ENCODE measurements around the gene MYO6. TPM values are rescaled to one million over a fixed set of nuclear protein-coding genes. Genes with fewer than 3 reads are reported as not detected.

Gene MYO6
- total RNA-seq, 1 experiment from 2014 or later, result 4.1 TPM

DNA sequence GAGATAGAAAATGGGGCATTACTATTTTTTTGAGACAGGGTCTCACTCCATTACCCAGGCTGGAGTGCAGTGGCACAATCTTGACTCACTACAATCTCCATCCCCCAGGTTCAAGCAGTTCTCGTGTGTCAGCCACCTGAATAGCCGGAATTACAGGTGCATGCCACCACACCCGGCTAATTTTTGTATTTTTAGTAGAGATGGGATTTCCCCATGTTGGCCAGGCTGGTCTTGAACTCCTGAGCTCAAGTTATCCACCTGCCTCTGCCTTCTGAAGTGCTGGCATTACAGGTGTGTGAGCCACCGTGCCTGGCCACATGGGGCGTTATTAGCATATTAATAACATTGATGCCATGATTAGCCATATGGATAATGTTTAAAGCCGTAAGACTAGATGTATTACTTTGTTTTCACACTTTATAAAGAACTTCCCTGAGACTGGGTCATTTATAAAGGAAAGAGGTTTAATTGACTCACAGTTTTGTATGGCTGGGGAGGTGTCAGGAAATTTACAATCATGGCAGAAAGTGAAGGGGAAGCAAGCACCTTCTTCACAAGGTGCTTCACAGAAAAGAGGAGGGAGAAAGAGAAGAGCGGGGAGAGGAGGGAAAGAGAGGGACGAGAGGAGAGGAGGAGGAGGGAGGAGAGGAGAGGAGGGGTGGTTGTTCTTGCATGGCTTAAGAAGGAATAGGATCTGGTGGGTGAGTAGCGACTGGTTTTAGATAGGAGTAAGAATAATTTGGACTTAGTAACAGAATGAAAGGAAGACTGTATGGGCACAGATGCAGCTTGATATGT, 51.9 kb downstream of the MYO6 start:
- Histone ChIP-seq H3K4me3 (no peak overlapping the region), H3K36me3 (no peaks in the 10 kb centered on the region), H3K9me3 (no peaks in the 10 kb centered on the region; the same call in 1 of the 2 replicates), H3K27me3 (no peaks in the 10 kb centered on the region)
- no peak for DNase-seq

DNA sequence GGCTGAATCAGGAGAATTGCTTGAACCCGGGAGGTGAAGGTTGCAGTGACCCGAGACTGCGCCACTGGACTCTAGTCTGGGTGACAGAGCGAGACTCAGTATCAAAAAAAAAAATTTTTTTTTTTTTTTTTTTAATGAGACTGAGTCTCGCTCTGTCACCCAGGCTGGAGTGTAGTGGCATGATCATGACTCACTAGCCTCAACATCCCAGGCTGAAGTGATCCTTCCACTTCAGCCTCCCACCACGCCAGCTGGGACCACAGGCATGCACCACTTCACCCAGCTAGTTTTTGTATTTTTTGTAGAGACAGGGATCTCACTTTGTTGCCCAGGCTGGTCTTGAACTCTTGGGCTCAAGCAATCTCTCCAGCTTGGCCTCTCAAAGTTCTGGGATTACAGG, 53.3 kb downstream of the MYO6 start:
- Histone ChIP-seq H3K27me3 (no peaks in the 10 kb centered on the region), H3K36me3 (no peaks in the 10 kb centered on the region), H3K9me3 (no peaks in the 10 kb centered on the region; the same call in 1 of the 2 replicates), H3K4me3 (no peak overlapping the region)
- DNase-seq, result no peak

DNA sequence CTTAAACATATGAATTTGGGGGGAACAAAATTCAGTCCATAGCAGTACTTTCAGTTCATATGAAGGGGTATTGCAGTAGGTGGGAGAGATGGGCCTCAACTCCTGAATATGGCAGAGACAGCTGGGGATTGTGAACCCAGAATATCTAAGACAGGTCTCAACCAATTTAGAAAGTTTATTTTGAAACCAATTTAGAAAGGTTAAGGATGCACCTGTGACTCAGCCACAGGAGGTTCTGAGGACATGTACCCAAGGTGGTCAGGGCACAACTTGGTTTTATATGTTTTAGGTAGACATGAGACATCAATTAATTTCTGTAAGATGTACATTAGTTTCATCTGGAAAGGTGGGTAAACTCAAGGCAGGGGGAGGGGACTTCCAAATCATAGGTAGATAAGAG, 59.5 kb downstream of the MYO6 start:
- H3K4me3 ChIP-seq, result no peak overlapping the region
- H3K27me3 ChIP-seq, result no peaks in the 10 kb centered on the region
- no peak for DNase-seq
- H3K9me3 ChIP-seq, result no peaks in the 10 kb centered on the region
- no peaks in the 10 kb centered on the region for H3K36me3 ChIP-seq

DNA sequence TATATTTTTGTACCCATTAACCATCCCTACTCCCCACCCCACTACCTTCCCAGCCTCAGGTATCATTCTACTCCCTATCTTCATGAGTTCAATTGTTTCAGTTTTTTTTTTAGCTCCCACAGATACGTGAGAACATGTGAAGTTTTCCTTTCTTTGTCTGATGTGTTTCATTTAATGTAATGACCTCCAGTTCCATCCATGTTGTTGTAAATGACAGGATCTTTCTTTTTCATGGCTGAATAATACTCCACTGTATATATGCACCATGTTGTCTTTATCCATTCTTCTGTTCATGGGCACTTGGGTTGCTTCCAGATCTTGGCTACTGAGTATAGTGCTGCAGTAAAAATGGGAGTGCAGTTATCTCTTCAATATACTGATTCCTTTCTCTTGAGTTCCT, 63.5 kb downstream of the MYO6 start:
- DNase-seq, result no peak
- no peaks in the 10 kb centered on the region for H3K36me3 ChIP-seq

DNA sequence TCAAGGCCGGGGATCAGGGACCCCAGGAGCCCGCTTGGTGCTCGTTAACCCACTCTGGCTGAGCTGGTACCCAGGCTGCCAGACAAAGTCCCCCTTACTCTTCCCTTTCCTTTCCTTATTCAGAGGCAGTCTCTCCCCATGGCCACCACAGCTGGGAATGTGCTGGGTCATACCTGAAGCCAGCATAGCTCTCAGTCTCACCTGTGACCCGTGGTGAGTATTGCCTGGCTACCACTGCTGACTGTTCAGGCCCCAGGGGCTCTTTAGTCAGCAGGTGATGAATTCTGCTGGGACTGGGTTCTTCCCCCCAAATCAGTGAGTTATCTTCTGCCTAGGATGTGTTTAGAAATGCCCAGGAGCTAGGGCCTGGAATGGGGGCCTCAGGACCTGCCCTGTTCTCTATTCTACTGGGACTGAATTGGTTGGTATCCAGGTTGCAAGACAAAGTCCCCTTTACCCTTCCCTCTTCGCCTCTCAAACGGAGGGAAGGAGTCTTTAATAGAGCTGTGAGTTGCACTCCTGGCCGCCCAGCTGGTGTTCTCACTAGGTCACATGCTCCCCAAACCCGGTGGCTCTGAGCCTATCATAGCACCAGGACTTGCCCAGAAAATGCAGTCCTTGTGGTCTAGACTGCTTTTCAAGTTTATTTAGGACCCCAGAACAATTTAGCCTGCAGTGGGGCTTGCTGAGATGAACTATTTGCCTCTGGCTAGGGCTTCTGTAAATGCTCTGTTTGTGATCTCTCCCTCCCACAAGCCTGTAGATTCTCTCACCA, 64.6 kb downstream of the MYO6 start:
- DNase-seq, result no peak
- H3K36me3 ChIP-seq, result no peaks in the 10 kb centered on the region
- no peak overlapping the region for H3K4me3 ChIP-seq
- H3K27me3 ChIP-seq, result no peaks in the 10 kb centered on the region
- H3K9me3 ChIP-seq, result no peaks in the 10 kb centered on the region

More for the DNA sequence above, 63.5 kb downstream of the MYO6 start:
- Histone ChIP-seq H3K4me3 (no peak overlapping the region), H3K27me3 (no peaks in the 10 kb centered on the region), H3K9me3 (no peaks in the 10 kb centered on the region)

DNA sequence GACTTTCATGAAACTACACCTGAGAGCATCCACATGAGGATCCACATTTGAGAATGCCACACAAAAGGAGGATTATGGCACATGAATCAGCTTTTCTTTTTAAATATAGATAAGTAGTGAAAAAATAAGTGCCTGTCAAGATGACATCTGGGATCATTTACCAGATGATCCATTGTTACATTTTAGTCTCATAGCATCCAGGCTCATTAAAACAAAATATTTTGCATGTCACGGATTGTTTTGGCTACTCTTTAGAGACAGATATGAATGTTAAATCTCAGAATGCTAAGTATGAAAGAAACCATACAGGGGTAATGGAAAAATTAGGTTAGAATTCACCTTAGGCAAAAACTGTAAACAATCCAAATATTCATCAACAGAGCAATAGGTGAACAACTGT, 66.7 kb downstream of the MYO6 start:
- Histone ChIP-seq H3K9me3 (no peaks in the 10 kb centered on the region), H3K4me3 (no peak overlapping the region), H3K27me3 (no peaks in the 10 kb centered on the region), H3K36me3 (no peaks in the 10 kb centered on the region)
- no peak for DNase-seq

DNA sequence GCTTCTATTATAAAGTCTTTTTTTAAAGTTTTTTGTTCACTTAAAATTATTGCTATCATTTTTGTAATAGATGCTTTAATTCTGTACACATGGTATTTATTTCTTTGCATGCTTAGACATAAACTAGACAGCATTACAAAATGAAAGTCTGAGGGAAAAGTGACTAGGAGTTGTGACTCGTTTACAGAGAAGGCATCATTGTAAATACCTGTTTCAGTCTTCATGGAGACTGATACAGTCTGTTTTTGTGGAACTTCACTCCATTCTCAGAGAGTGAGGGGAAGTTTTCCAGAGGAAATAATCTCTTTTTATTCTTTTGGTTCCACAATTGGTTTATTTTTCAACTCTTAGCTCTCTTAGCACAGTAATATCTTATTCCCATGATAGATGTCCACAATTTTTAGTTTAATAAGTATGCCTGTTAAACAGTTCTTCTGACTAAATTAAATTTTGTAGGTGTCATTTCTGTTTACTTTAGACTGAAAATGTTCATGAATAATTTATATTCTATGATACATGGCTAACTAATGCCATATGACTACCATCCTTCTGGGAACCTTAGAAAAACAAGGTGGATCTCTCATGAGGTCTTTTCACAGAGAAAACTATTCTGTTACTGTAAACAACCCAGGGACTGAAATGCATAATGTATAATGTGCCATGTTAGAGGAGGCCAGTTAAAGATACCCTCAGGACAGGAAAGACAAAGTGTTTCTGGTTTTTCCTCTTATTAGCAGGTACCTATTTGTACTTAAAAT, 69.2 kb downstream of the MYO6 start:
- Histone ChIP-seq H3K27me3 (no peaks in the 10 kb centered on the region), H3K4me3 (no peak overlapping the region), H3K36me3 (no peaks in the 10 kb centered on the region), H3K9me3 (no peaks in the 10 kb centered on the region)
- no peak for DNase-seq

DNA sequence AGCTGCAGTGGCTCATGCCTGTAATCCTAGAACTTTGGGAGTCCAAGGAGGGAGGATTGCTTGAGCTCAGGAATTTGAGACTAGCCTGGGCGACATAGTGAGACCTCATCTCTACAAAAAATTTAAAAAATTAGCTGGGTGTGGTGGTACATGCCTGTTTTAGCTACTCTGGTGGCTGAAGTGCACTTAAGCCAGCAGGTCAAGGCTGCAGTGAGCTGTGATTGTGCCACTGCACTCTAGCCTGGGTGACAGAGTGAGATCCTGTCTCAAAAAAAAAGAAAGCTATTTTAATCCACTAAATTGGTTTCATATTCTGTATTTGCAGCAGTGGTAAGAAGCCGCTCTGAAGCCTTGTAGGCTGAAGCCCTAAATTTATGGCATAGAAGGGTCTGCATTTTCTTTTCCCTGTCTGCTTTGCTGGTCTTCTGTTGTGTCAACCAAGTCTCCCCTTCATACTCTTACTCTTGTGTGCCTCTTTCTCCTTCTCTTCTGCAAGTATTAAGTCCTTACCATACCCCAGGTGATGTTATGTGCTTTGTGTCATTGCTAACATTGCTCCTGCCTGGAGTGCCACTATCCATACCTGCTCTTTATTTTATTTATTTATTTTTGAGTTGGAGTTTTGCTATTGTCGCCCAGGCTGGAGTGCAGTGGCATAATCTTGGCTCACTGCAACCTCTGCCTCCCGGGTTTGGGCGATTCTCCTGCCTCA, 70.9 kb downstream of the MYO6 start:
- H3K9me3 ChIP-seq, result no peaks in the 10 kb centered on the region; the same call in 1 of the 2 replicates
- H3K36me3 ChIP-seq, result no peaks in the 10 kb centered on the region
- no peaks in the 10 kb centered on the region for H3K27me3 ChIP-seq
- no peak for DNase-seq
- no peak overlapping the region for H3K4me3 ChIP-seq

DNA sequence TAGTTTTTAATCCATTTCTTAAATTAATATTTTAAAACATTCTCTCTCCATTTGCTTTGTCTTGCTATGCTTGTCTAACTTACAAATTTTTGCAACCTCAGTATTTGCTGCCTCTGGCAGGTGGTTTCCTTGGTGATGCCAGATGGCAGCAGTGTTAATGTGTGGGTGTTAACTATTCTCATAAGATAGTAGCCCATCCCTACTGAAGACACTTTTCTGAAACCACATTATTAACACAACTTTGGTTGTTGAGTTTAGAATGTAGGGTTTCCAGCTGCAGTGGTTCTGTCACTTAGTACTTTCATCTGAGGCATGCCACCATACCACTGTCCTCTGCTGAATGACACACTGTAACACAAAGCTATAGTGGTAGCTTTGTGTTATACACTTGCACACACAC, 75.1 kb downstream of the MYO6 start:
- Histone ChIP-seq H3K4me3 (no peak overlapping the region), H3K27me3 (no peaks in the 10 kb centered on the region), H3K36me3 (no peaks in the 10 kb centered on the region), H3K9me3 (no peaks in the 10 kb centered on the region; the same call in 1 of the 2 replicates)
- DNase-seq, result no peak

DNA sequence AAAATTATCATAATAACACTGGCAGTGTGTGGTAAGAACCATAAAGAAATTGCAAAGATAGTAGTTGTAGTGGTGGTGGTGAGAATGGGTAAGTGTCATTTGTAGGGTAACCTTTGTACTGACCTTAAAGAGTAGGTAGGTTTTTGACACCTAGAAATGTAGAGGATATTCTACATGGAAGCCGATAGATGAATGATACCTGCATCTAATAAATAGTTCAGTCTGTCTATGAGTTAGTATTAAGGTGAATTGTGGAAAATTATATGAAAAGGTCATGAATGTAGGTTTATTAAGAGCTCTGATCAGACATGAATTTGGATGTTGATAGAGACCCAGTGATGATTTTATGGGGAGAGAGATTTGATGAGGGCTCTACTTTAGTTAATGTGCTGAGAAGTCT, 78.1 kb downstream of the MYO6 start:
- Histone ChIP-seq H3K27me3 (no peaks in the 10 kb centered on the region), H3K4me3 (no peak overlapping the region), H3K36me3 (no peaks in the 10 kb centered on the region), H3K9me3 (no peaks in the 10 kb centered on the region; the same call in 1 of the 2 replicates)
- DNase-seq, result no peak

DNA sequence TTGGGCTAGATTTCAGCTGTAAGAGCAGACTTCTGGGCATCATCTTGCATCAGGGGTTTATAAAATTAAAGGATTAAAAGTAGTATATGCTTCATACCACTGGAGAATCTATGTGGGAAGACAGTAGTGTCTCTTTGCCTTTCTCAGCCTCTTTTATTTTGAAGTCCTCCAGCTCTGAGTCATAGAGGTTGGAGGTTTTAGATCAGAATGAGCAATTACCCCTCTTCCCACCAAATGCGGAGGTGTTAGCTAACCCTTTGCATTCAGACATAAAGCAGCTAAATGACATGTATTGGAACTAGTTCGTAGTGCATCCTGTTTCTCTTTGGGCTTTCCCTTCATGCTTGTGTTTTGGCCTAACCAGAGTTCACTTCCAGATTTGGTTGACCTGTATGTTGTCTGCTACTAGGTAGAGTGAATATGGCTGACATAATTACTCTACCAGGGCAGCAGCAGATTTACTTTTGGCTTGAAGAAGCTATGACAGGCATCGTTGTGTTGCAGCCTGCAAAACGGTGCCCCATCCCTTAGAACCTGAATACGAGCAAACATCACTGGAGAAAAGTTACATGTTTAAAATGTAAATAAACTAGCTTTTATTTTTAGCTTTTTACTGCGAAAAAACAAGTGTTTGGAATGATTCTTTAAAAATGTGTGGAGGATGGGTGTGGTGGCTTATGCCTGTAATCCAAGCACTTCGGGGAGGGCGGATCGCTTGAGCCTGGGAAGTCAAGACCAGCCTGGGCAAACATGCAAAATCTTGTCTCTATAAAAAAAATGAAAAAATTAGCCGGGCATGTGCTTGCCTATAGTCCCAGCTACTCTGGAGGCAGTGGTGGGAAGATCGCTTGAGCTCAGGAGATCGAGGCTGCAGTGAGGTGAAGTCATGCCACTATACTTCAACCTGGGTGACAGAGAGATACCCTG, 82.2 kb downstream of the MYO6 start:
- Histone ChIP-seq H3K9me3 (no peaks in the 10 kb centered on the region), H3K36me3 (no peaks in the 10 kb centered on the region), H3K4me3 (no peak overlapping the region), H3K27me3 (no peaks in the 10 kb centered on the region)
- peak; percentile 18 for DNase-seq

DNA sequence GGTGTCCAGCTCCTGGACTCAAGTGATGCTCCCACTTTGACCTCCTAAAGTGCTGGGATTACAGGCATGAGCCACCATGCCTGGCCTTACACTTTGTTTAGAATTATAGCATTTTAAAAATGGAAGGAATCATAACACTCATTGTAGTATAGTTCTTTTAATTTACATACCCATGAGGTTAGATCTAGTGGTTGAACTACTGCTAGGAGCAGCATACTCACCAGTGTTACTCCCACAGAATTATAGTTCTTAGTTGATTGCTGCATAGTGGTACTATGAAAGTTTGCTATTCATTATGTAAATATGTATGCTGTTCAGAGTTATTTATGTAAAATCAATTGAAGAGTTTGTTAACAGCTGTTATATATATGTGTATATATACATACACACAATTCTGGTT, 85.4 kb downstream of the MYO6 start:
- DNase-seq, result no peak
- Histone ChIP-seq H3K36me3 (no peaks in the 10 kb centered on the region), H3K9me3 (no peaks in the 10 kb centered on the region), H3K4me3 (no peak overlapping the region), H3K27me3 (no peaks in the 10 kb centered on the region)

DNA sequence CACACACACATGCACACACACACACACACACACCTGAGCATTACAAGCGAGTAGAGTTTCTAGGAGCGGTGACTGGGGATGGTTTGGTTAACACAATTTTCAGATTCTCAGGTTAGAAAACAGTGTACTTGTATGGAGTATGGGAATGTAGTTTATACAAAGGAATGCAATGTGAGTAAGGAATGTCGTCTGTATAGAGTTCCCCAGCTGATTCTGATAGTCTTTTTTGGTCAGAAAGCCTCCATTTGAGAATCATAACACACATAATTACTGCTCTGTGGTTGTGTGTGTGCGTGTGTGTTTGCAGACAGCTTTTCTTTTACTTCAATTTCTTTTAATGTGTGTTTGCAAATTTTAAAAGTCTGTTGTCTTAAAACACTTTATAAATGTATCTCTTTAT, 93.2 kb downstream of the MYO6 start:
- no peak for DNase-seq
- Histone ChIP-seq H3K27me3 (no peaks in the 10 kb centered on the region), H3K9me3 (no peaks in the 10 kb centered on the region), H3K36me3 (no peaks in the 10 kb centered on the region), H3K4me3 (no peak overlapping the region)

DNA sequence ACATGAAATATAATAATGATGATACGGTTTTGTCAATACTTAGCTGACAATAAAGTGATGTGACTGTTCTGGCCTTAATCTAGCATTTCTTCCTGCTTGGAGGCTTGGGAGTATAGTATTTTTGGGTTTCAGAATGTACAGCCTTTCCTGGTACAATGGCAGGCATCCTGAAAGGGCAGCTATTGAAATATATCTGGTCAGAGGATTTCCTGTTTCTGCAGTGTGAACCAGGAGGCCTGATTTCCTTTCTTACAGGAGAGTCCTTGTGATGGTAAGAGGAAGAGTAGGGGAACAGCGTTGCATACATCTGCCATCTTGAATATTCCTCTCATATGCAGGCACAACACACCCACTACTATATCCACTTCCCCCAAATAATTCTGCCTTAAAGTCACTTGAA, 93.7 kb downstream of the MYO6 start:
- DNase-seq, result no peak
- Histone ChIP-seq H3K9me3 (no peaks in the 10 kb centered on the region), H3K36me3 (no peaks in the 10 kb centered on the region), H3K4me3 (no peak overlapping the region), H3K27me3 (no peaks in the 10 kb centered on the region)

DNA sequence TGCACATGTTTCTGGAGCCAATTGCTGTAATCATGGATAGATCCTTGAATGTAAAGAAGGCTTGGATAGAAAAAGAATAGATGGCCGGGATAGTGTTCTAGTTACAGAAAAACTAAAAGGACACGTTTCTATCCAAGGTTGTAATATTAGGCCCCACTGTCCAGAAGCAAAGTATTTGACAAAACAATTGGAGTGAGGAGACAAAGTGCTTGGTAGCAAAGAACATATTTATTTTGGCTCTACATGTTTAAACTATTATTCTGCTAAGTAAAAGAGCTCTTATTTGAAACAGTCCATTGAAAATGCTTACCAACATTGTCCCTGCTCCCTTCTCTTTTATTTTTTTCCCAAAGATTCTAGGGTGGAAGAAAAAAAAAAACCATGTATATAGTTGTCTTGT, 94.4 kb downstream of the MYO6 start:
- Histone ChIP-seq H3K9me3 (no peaks in the 10 kb centered on the region), H3K4me3 (no peak overlapping the region), H3K36me3 (no peaks in the 10 kb centered on the region), H3K27me3 (no peaks in the 10 kb centered on the region)
- no peak for DNase-seq

DNA sequence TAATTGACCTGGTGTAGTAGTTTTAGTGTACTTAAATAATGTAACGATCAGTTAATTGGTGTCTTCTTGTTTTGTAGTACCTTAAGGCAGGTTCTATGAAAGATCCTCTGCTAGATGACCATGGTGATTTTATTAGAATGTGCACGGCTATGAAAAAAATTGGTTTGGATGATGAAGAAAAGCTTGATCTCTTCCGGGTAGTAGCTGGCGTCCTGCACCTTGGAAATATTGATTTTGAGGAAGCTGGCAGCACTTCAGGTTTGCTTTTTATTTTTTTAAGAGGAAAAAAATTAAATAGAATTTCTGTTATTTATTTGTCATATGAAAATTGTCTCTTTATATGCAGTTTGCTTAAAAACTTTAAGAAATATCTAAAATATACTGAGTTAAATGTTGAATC, 99.2 kb downstream of the MYO6 start:
- DNase-seq, result no peak
- no peaks in the 10 kb centered on the region for H3K27me3 ChIP-seq

More for the DNA sequence above, 99.2 kb downstream of the MYO6 start:
- H3K9me3 ChIP-seq, result no peaks in the 10 kb centered on the region
- H3K36me3 ChIP-seq, result no peaks in the 10 kb centered on the region
- no peak overlapping the region for H3K4me3 ChIP-seq
